GM23248 (cell line): Measurements from ENCODE around the gene UVRAG. TPM values are rescaled to one million over a fixed set of nuclear protein-coding genes. Genes with fewer than 3 reads are reported as not detected.

Experiments
- DNase-seq: peaks from one replicate; pipeline ENCODE4 v3.0.0-alpha.2; 2015
- H2AFZ ChIP-seq: fragments of 200-600 bp; sonication (generic); 2 replicates; pipeline ENCODE4 v1.6.1; 2016; ENCODE audit warnings: antibody characterized with exemption
- H3F3A ChIP-seq: fragments of 200-600 bp; sonication (generic); 2 replicates; pipeline ENCODE4 v1.6.1; 2016; ENCODE audit warnings: mild to moderate bottlenecking, antibody characterized with exemption, mixed run types; ENCODE audit not compliant: insufficient read depth
- H3K27ac ChIP-seq: fragments of 200-600 bp; sonication (generic); 2 replicates; pipeline ENCODE4 v1.5.1; 2016; ENCODE audit warnings: mild to moderate bottlenecking
- H3K27me3 ChIP-seq: fragments of 200-600 bp; sonication (generic); replicated peaks from 2 replicates; pipeline ENCODE4 v1.6.1; 2016; ENCODE audit warnings: mild to moderate bottlenecking; ENCODE audit not compliant: insufficient read depth
- H3K36me3 ChIP-seq: fragments of 200-600 bp; sonication (generic); 2 replicates; pipeline ENCODE4 v1.6.1; 2016; ENCODE audit warnings: low read depth, mild to moderate bottlenecking
- H3K4me1 ChIP-seq: fragments of 200-600 bp; sonication (generic); 2 replicates; pipeline ENCODE4 v1.6.1; 2016; ENCODE audit warnings: mild to moderate bottlenecking; ENCODE audit not compliant: insufficient read depth
- H3K4me2 ChIP-seq: fragments of 200-600 bp; sonication (generic); one replicate; pipeline ENCODE4 v1.6.1; 2016; ENCODE audit warnings: mild to moderate bottlenecking; ENCODE audit not compliant: unreplicated experiment
- H3K4me3 ChIP-seq: fragments of 200-600 bp; sonication (generic); 2 replicates; pipeline ENCODE4 v1.5.1; 2016; ENCODE audit warnings: mild to moderate bottlenecking
- H3K79me2 ChIP-seq: fragments of 200-600 bp; sonication (generic); 2 replicates; pipeline ENCODE4 v1.6.1; 2016; ENCODE audit warnings: mild to moderate bottlenecking; ENCODE audit not compliant: insufficient read depth
- H3K9ac ChIP-seq: fragments of 200-600 bp; sonication (generic); 2 replicates; pipeline ENCODE4 v1.6.1; 2016; ENCODE audit warnings: mild to moderate bottlenecking
- H3K9me2 ChIP-seq: fragments of 200-600 bp; sonication (generic); 2 replicates; pipeline ENCODE4 v1.6.1; 2016; ENCODE audit warnings: mixed run types, mild to moderate bottlenecking, moderate library complexity; ENCODE audit not compliant: insufficient read depth
- H3K9me3 ChIP-seq: fragments of 200-600 bp; sonication (generic); one replicate; pipeline ENCODE4 v1.6.1; 2017; ENCODE audit warnings: low read depth
- H4K20me1 ChIP-seq: fragments of 200-600 bp; sonication (generic); 2 replicates; pipeline ENCODE4 v1.6.0; 2016; ENCODE audit not compliant: insufficient read depth
- EZH2 ChIP-seq: fragments of 200-600 bp; sonication (generic); IDR thresholded peaks from 2 replicates; pipeline ENCODE4 v1.6.1; 2018; ENCODE audit warnings: antibody characterized with exemption, mild to moderate bottlenecking; ENCODE audit not compliant: insufficient read depth, poor library complexity, severe bottlenecking
- EZH2phosphoT487 ChIP-seq: fragments of 200-600 bp; sonication (generic); IDR thresholded peaks from 2 replicates; pipeline ENCODE4 v1.6.1; 2018; ENCODE audit warnings: antibody characterized with exemption, moderate library complexity, mild to moderate bottlenecking, low read depth; ENCODE audit not compliant: insufficient read depth
- WGBS, 2 experiments: methylation state at CpG; one replicate each; pipeline ENCODE4 v1.1.6; 2015 to 2017; ENCODE audit warnings: low lambda C conversion rate in 2 of 2, low coverage in 1 of 2; ENCODE audit errors: missing lambda C conversion rate in 2 of 2; 5-methylcytosine and 5-hydroxymethylcytosine counted together
- in situ Hi-C: fragments of 300-500 bp; cut with MboI; formaldehyde crosslinking; loops from 2 replicates; pipeline ENCODE4 v1.15.0; 2020
- polyA plus RNA-seq: library from polyadenylated mRNA; unstranded; fragments of >200 nt; fragmentation: Nextera tagmentation; extraction: Ambion mirVana; gene quantifications from 2 replicates; pipeline ENCODE4 v1.2.1, GENCODE V29; 2016
- total RNA-seq: library from RNA; depleted of rRNA; stranded (reverse); fragments of >200 nt; shearing (Covaris generic); gene quantifications from 2 replicates; pipeline ENCODE4 v1.2.3, GENCODE V29; 2014

The UVRAG gene
- total and polyA plus RNA-seq, 2 experiments from 2014 or later = 9.9 to 11.0 TPM

GRCh38 chr11:76141901-76142588, 327.0 kb downstream of the UVRAG start:
- H3K4me1 ChIP-seq = no peaks in the 10 kb centered on the region
- no peaks in the 10 kb centered on the region for H4K20me1 ChIP-seq
- TF ChIP-seq EZH2 (no peak), EZH2phosphoT487 (no peak)
- WGBS, 2 experiments = 95 to 96% methylated on average over 12 of the region's 12 CpGs
- H3K9ac ChIP-seq = no peak overlapping the region
- H3K9me3 ChIP-seq = no peaks in the 10 kb centered on the region
- in situ Hi-C loops = loop anchor here (10.0 kb wide), 1 partner anchor 237 kb away; no protein-coding TSS in a partner anchor
- H3K4me3 ChIP-seq = no peak overlapping the region
- no peaks in the 10 kb centered on the region for H3F3A ChIP-seq
- H3K27me3 ChIP-seq = no peaks in the 10 kb centered on the region
- H3K4me2 ChIP-seq = no peak overlapping the region
- H3K36me3 ChIP-seq = no peaks in the 10 kb centered on the region
- no peaks in the 10 kb centered on the region for H3K79me2 ChIP-seq
- H2AFZ ChIP-seq = no peak overlapping the region
- no peaks in the 10 kb centered on the region for H3K9me2 ChIP-seq
- H3K27ac ChIP-seq = no peak overlapping the region
- DNase-seq = no peak

GRCh38 chr11:76143274-76143673, 328.3 kb downstream of the UVRAG start:
- Histone ChIP-seq H3K9me2 (no peaks in the 10 kb centered on the region), H3K4me1 (no peaks in the 10 kb centered on the region), H3K9me3 (no peaks in the 10 kb centered on the region), H3F3A (no peaks in the 10 kb centered on the region), H3K27ac (no peak overlapping the region), H3K27me3 (no peaks in the 10 kb centered on the region), H3K4me3 (no peak overlapping the region), H3K4me2 (no peak overlapping the region), H3K36me3 (no peaks in the 10 kb centered on the region), H3K79me2 (no peaks in the 10 kb centered on the region), H2AFZ (no peak overlapping the region), H3K9ac (no peak overlapping the region), H4K20me1 (no peaks in the 10 kb centered on the region)
- in situ Hi-C loops = loop anchor here (10.0 kb wide), 1 partner anchor 238 kb away; no protein-coding TSS in a partner anchor
- TF ChIP-seq EZH2phosphoT487 (no peak), EZH2 (no peak)
- DNase-seq = no peak
- WGBS, 2 experiments = 97 to 100% methylated on average over 11 of the region's 11 CpGs

GRCh38 chr11:76147106-76147740, 332.2 kb downstream of the UVRAG start:
- TF ChIP-seq EZH2phosphoT487 = no peak
- no peak for TF ChIP-seq EZH2
- H3F3A ChIP-seq = no peaks in the 10 kb centered on the region
- H3K4me2 ChIP-seq = no peak overlapping the region
- WGBS, 2 experiments = 82 to 84% methylated on average over 14 of the region's 14 CpGs
- H2AFZ ChIP-seq = no peak overlapping the region
- H4K20me1 ChIP-seq = no peaks in the 10 kb centered on the region
- no peak for DNase-seq
- H3K4me1 ChIP-seq = no peaks in the 10 kb centered on the region
- no peaks in the 10 kb centered on the region for H3K36me3 ChIP-seq
- H3K9ac ChIP-seq = no peak overlapping the region
- H3K9me2 ChIP-seq = no peaks in the 10 kb centered on the region
- no peak overlapping the region for H3K27ac ChIP-seq
- no peak overlapping the region for H3K4me3 ChIP-seq
- H3K27me3 ChIP-seq = no peaks in the 10 kb centered on the region
- in situ Hi-C loops = loop anchor here (10.0 kb wide), 1 partner anchor 242 kb away; no protein-coding TSS in a partner anchor
- no peaks in the 10 kb centered on the region for H3K9me3 ChIP-seq
- no peaks in the 10 kb centered on the region for H3K79me2 ChIP-seq

- no peak overlapping the region for H3K4me3 ChIP-seq
- 90 to 95% methylated on average over 6 of the region's 6 CpGs for WGBS, 2 experiments
- no peak overlapping the region for H3K4me2 ChIP-seq
- H3K9me2 ChIP-seq = no peaks in the 10 kb centered on the region
- H3K36me3 ChIP-seq = no peaks in the 10 kb centered on the region
- in situ Hi-C loops = loop anchor here (10.0 kb wide), 1 partner anchor 243 kb away; no protein-coding TSS in a partner anchor
- no peaks in the 10 kb centered on the region for H3K9me3 ChIP-seq
- H3K27me3 ChIP-seq = no peaks in the 10 kb centered on the region
- H4K20me1 ChIP-seq = no peaks in the 10 kb centered on the region
- DNase-seq = no peak
- H3K79me2 ChIP-seq = no peaks in the 10 kb centered on the region
- H2AFZ ChIP-seq = no peak overlapping the region
- no peak for TF ChIP-seq EZH2phosphoT487
- no peak for TF ChIP-seq EZH2
- no peak overlapping the region for H3K27ac ChIP-seq
- H3K9ac ChIP-seq = no peak overlapping the region
- peaks cover 4% of the 10 kb centered on the region; the same call in 1 of the 2 replicates for H3F3A ChIP-seq
- H3K4me1 ChIP-seq = peaks cover 3% of the 10 kb centered on the region
Observed at GRCh38 chr11:76148231-76148630, 333.2 kb downstream of the UVRAG start.
